Activated naive CD4-positive, alpha-beta T cell treated with anti-CD3 and anti-CD28 coated beads, Interleukin-2, amount 50 U/mL, for 24 hours (primary cell): Measurements from ENCODE around the gene ZNF594.
"Not testable (repeated sequence)": the region's sequence is repeated elsewhere in the genome, so short reads cannot be mapped to it uniquely, and the experiment has no call there.

ENCODE experiments used
- H3K27ac Mint-ChIP-seq: one replicate; pipeline ENCODE4 v1.8.0; 2021; ENCODE audit warnings: mild to moderate bottlenecking, mixed read lengths
- H3K27me3 Mint-ChIP-seq: one replicate; pipeline ENCODE4 v1.8.0; 2021; ENCODE audit warnings: mixed read lengths
- H3K36me3 Mint-ChIP-seq: one replicate; pipeline ENCODE4 v1.8.0; 2021; ENCODE audit warnings: mixed read lengths
- H3K4me1 Mint-ChIP-seq: one replicate; pipeline ENCODE4 v1.8.0; 2021; ENCODE audit warnings: mixed read lengths
- H3K4me3 Mint-ChIP-seq: one replicate; pipeline ENCODE4 v1.8.0; 2021; ENCODE audit warnings: mild to moderate bottlenecking, mixed read lengths
- H3K9me3 Mint-ChIP-seq: one replicate; pipeline ENCODE4 v1.8.0; 2021; ENCODE audit warnings: mixed read lengths

The ZNF594 gene

GRCh38 chr17:5133311-5133710 is 58.4 kb downstream of the ZNF594 start:
- Mint-ChIP-seq H3K4me1 (no peaks in the 10 kb centered on the region), H3K27me3 (no peaks in the 10 kb centered on the region), H3K36me3 (no peaks in the 10 kb centered on the region), H3K4me3 (no peak overlapping the region), H3K9me3 (no peaks in the 10 kb centered on the region), H3K27ac (no peak overlapping the region)

- not testable (repeated sequence) for H3K9me3 Mint-ChIP-seq, H3K27ac Mint-ChIP-seq, H3K4me1 Mint-ChIP-seq, H3K36me3 Mint-ChIP-seq, H3K4me3 Mint-ChIP-seq, H3K27me3 Mint-ChIP-seq
Measured at GRCh38 chr17:5132503-5133225, 59.0 kb downstream of the ZNF594 start.

- H3K4me1 Mint-ChIP-seq, H3K4me3 Mint-ChIP-seq, H3K27ac Mint-ChIP-seq, H3K36me3 Mint-ChIP-seq, H3K27me3 Mint-ChIP-seq, H3K9me3 Mint-ChIP-seq: not testable (repeated sequence)
Measured at GRCh38 chr17:5131799-5132502, 59.7 kb downstream of the ZNF594 start.

- Mint-ChIP-seq H3K4me1 (no peaks in the 10 kb centered on the region), H3K9me3 (no peaks in the 10 kb centered on the region), H3K4me3 (no peak overlapping the region), H3K27ac (no peak overlapping the region), H3K36me3 (no peaks in the 10 kb centered on the region), H3K27me3 (peaks cover 4% of the 10 kb centered on the region)
Measured at GRCh38 chr17:5131146-5131715, 60.4 kb downstream of the ZNF594 start.

DNA sequence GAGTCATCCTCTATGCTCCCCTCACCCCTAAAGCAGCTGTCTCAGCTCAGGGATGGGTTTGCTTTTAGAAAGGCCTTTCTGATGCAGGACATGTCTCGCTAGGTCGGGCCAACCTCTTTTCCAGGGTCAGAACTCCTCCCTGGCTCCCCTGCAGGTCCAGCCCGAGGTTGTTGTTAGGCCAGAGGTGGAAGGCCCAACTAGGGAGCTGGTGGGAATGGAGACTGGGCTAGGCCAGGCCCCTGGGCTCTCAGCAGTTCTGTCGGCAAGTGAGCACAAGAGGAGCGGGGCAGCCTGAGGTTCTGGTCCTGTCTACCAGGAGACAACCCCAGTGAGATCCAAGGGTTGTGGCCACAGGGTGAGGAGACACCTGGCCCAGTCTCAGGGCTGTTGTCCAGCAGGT is 61.0 kb downstream of the ZNF594 start:
- H3K27ac Mint-ChIP-seq, H3K4me3 Mint-ChIP-seq, H3K36me3 Mint-ChIP-seq: not testable (repeated sequence)

GRCh38 chr17:5130261-5130660 is 61.4 kb downstream of the ZNF594 start:
- H3K27me3 Mint-ChIP-seq, H3K4me3 Mint-ChIP-seq, H3K9me3 Mint-ChIP-seq, H3K27ac Mint-ChIP-seq, H3K4me1 Mint-ChIP-seq, H3K36me3 Mint-ChIP-seq: not testable (repeated sequence)

More for the DNA sequence above, 61.0 kb downstream of the ZNF594 start:
- H3K27me3 Mint-ChIP-seq, H3K4me1 Mint-ChIP-seq, H3K9me3 Mint-ChIP-seq: not testable (repeated sequence)

DNA sequence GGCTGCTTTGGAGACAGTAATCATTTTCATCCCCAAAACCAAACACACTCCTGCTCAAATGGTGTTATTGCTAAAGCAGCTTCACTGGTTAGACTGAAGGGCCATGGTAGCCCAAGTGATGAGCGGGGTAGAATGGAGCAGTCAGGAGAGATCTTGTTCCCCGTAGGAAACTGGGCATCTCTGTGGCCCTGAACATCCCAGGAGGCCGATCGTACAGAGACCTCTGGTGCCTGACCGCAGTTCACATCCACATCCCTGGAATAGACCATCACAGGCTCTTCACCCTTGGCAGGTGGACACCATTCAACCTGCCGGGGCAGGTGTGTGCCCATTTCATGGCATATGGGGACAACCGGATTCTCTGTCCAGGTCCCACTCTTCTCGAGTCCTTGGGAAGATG is 61.9 kb downstream of the ZNF594 start:
- not testable (repeated sequence) for H3K9me3 Mint-ChIP-seq, H3K4me1 Mint-ChIP-seq, H3K27ac Mint-ChIP-seq, H3K4me3 Mint-ChIP-seq, H3K36me3 Mint-ChIP-seq, H3K27me3 Mint-ChIP-seq
